ENCODE data around the gene XYLT2. TPM values are rescaled to one million over a fixed set of nuclear protein-coding genes. Genes with fewer than 3 reads are reported as not detected.

Gene XYLT2
- total RNA-seq, 2 experiments from 2014 or later: 21.1 to 21.8 TPM

DNA sequence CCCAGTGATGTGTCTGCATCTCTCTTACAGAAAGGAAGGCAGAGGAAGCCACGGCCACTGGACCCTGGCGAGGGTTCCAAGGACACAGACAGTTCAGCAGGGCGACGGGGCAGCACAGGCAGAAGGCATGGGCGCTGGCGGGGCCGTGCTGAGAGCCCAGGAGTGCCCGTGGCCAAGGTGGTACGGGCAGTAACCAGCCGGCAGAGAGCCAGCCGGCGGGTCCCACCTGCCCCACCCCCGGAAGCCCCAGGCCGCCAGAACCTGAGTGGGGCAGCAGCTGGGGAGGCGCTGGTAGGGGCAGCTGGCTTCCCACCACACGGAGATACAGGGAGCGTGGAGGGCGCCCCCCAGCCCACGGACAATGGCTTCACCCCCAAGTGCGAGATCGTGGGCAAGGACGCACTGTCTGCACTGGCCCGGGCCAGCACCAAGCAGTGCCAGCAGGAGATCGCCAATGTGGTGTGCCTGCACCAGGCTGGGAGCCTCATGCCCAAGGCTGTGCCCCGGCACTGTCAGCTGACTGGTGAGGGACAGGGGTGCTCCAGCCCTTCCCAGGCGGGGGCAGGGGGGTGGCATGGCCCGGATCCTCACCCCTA lies 7.8 kb downstream of the XYLT2 start:
- intact Hi-C loops (cut with micrococcal nuclease): no loop called here
- H3K9me3 Mint-ChIP-seq: no peaks in the 10 kb centered on the region
- no peak overlapping the region for H3K4me3 Mint-ChIP-seq
- no peaks in the 10 kb centered on the region for H3K27me3 Mint-ChIP-seq (ENCODE audit: low read depth)
- peaks cover 5% of the 10 kb centered on the region for H3K36me3 Mint-ChIP-seq (ENCODE audit: low read depth)
- H3K4me1 Mint-ChIP-seq (ENCODE audit: low read depth): peaks cover 6% of the 10 kb centered on the region
- CTCF ChIA-PET: no interaction called here
- no peak for DNase-seq
- H3K27ac Mint-ChIP-seq: no peak overlapping the region

DNA sequence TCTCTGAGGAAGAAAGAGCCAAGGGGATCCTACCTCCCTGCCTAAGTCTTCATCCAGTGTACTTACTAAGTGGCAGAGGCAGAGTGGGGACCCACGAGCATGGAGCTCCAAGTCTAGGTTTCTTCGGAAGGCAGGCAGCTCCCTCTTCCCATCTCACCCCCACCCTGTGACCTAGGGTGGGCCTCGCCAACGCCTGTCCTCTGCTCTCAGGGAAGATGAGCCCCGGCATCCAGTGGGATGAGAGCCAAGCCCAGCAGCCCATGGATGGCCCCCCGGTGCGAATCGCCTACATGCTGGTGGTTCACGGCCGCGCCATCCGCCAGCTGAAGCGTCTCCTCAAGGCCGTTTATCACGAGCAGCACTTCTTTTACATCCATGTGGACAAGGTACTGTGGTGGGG lies 8.3 kb downstream of the XYLT2 start:
- H3K9me3 Mint-ChIP-seq: no peaks in the 10 kb centered on the region
- CTCF ChIA-PET: interaction anchor here (0.6 kb wide), 1 partner anchor 376 kb away, joined by 4 read pairs; no protein-coding TSS in a partner anchor
- intact Hi-C loops (cut with micrococcal nuclease): no loop called here
- no peak overlapping the region for H3K27ac Mint-ChIP-seq
- DNase-seq: no peak
- H3K27me3 Mint-ChIP-seq (ENCODE audit: low read depth): no peaks in the 10 kb centered on the region
- H3K4me1 Mint-ChIP-seq (ENCODE audit: low read depth): peaks cover 2% of the 10 kb centered on the region
- peaks cover 7% of the 10 kb centered on the region for H3K36me3 Mint-ChIP-seq (ENCODE audit: low read depth)
- no peak overlapping the region for H3K4me3 Mint-ChIP-seq

DNA sequence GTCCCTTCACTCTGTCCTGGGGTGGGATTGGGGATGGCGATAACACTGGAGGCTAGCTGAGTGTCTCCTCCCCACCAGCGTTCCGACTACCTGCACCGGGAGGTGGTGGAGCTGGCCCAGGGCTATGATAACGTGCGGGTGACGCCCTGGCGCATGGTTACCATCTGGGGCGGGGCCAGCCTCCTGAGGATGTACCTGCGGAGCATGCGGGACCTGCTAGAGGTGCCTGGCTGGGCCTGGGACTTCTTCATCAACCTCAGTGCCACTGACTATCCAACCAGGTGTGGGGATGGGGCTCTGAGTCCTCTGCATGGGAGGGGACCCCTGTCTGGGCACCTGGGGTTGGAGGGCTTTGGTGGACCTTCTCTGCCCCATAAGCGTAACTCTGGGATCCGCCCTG lies 8.8 kb downstream of the XYLT2 start:
- intact Hi-C loops (cut with micrococcal nuclease): no loop called here
- H3K4me3 Mint-ChIP-seq: no peak overlapping the region
- CTCF ChIA-PET: interaction anchor here (0.6 kb wide), 1 partner anchor 376 kb away, joined by 4 read pairs; no protein-coding TSS in a partner anchor
- H3K4me1 Mint-ChIP-seq (ENCODE audit: low read depth): peaks cover 2% of the 10 kb centered on the region
- H3K36me3 Mint-ChIP-seq (ENCODE audit: low read depth): peaks cover 8% of the 10 kb centered on the region
- no peak for DNase-seq
- H3K27me3 Mint-ChIP-seq (ENCODE audit: low read depth): no peaks in the 10 kb centered on the region
- no peaks in the 10 kb centered on the region for H3K9me3 Mint-ChIP-seq
- H3K27ac Mint-ChIP-seq: no peak overlapping the region

DNA sequence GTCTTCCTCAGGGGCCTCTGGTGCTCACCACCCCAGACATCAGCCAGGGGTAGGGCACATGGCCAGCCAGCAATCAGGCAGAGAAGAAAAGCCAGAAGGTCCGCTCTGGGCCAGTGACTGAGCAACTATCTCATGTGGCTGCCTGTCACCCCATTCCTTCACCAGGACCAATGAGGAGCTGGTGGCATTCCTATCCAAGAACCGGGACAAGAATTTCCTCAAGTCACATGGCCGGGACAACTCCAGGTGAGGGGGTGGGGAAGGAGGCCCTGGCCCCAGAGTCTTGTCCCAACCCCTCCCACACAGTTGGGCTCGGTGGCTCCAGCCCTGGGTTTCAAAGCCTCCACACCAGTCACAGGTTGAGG lies 9.4 kb downstream of the XYLT2 start:
- Mint-ChIP-seq H3K36me3 (ENCODE audit: low read depth) (peaks cover 8% of the 10 kb centered on the region), H3K9me3 (no peaks in the 10 kb centered on the region), H3K27ac (no peak overlapping the region), H3K4me1 (ENCODE audit: low read depth) (peaks cover 2% of the 10 kb centered on the region), H3K4me3 (no peak overlapping the region), H3K27me3 (ENCODE audit: low read depth) (no peaks in the 10 kb centered on the region)
- no peak for DNase-seq
- intact Hi-C loops (cut with micrococcal nuclease): no loop called here
- CTCF ChIA-PET: interaction anchor here (0.6 kb wide), 1 partner anchor 39 kb away, joined by 4 read pairs; no protein-coding TSS in a partner anchor

DNA sequence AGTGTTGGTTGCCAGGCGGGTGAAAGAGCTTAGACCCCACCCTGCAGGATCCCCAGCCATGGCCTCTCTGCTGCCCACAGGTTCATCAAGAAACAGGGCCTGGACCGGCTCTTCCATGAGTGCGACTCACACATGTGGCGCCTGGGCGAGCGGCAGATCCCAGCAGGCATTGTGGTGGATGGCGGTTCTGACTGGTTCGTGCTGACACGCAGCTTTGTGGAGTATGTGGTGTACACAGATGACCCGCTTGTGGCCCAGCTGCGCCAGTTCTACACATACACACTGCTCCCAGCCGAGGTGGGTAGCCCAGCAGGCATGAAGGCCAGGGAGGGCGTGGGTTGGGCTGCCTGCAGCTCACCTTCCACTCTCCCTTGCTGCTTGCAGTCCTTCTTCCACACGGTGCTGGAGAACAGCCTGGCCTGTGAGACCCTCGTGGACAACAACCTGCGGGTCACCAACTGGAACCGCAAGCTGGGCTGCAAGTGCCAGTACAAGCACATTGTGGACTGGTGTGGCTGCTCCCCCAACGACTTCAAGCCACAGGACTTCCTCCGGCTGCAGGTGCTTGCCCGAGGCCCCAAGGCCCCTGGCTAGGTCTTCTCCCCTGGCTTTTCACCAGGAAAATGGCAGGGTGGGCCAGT lies 9.9 kb downstream of the XYLT2 start:
- CTCF ChIA-PET: interaction anchor here (0.6 kb wide), 1 partner anchor 39 kb away, joined by 4 read pairs; no protein-coding TSS in a partner anchor
- H3K4me1 Mint-ChIP-seq (ENCODE audit: low read depth): peaks cover 2% of the 10 kb centered on the region
- H3K4me3 Mint-ChIP-seq: no peak overlapping the region
- H3K9me3 Mint-ChIP-seq: no peaks in the 10 kb centered on the region
- no peak overlapping the region for H3K27ac Mint-ChIP-seq
- H3K27me3 Mint-ChIP-seq (ENCODE audit: low read depth): no peaks in the 10 kb centered on the region
- intact Hi-C loops (cut with micrococcal nuclease): no loop called here
- H3K36me3 Mint-ChIP-seq (ENCODE audit: low read depth): peaks cover 10% of the 10 kb centered on the region
- DNase-seq: no peak

DNA sequence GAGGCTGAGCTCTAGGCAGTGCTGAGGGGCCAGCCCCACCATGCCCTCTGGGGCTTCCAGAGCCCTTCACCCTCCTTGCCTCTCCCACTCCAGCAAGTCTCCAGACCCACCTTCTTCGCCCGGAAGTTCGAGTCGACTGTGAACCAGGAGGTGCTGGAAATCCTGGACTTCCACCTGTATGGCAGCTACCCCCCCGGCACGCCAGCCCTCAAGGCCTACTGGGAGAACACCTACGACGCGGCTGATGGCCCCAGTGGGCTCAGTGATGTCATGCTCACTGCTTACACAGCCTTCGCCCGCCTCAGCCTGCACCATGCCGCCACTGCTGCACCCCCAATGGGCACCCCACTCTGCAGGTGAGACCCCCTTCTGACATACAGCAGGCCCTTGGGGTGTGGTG lies 10.5 kb downstream of the XYLT2 start:
- no peak overlapping the region for H3K4me3 Mint-ChIP-seq
- DNase-seq: no peak
- H3K36me3 Mint-ChIP-seq (ENCODE audit: low read depth): peaks cover 10% of the 10 kb centered on the region
- H3K27ac Mint-ChIP-seq: no peak overlapping the region
- H3K9me3 Mint-ChIP-seq: no peaks in the 10 kb centered on the region
- peaks cover 2% of the 10 kb centered on the region for H3K4me1 Mint-ChIP-seq (ENCODE audit: low read depth)
- CTCF ChIA-PET: no interaction called here
- intact Hi-C loops (cut with micrococcal nuclease): no loop called here
- H3K27me3 Mint-ChIP-seq (ENCODE audit: low read depth): no peaks in the 10 kb centered on the region

DNA sequence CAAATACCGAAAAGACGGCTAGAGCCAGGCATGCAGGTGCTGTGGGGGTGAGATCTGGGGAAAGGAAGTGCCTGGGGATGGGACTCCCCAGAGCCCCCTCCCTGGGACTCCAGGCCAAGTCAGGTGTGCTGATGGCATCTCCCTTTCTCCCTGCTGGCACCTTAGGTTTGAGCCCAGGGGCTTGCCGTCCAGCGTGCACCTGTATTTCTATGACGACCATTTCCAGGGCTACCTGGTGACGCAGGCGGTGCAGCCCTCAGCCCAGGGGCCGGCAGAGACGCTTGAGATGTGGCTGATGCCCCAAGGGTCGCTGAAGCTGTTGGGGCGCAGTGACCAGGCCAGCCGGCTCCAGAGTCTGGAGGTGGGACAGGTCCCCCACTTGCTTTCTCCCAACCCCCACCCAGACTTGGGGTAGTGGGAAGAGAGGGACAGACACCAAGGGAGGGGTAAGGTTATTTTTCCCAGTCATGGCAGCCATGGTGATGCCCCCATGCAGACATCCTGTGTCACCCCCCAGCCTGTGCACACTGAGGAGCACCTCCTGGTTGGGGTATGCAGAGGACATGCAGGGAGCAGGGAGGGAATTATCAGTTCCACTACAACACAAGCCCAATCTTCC lies 11.1 kb downstream of the XYLT2 start:
- Mint-ChIP-seq H3K4me3 (no peak overlapping the region), H3K27ac (peak overlapping the region; percentile 46), H3K4me1 (ENCODE audit: low read depth) (peaks cover 2% of the 10 kb centered on the region), H3K36me3 (ENCODE audit: low read depth) (peaks cover 10% of the 10 kb centered on the region), H3K9me3 (no peaks in the 10 kb centered on the region), H3K27me3 (ENCODE audit: low read depth) (no peaks in the 10 kb centered on the region)
- CTCF ChIA-PET: no interaction called here
- peak; percentile 3 for DNase-seq
- intact Hi-C loops (cut with micrococcal nuclease): no loop called here

DNA sequence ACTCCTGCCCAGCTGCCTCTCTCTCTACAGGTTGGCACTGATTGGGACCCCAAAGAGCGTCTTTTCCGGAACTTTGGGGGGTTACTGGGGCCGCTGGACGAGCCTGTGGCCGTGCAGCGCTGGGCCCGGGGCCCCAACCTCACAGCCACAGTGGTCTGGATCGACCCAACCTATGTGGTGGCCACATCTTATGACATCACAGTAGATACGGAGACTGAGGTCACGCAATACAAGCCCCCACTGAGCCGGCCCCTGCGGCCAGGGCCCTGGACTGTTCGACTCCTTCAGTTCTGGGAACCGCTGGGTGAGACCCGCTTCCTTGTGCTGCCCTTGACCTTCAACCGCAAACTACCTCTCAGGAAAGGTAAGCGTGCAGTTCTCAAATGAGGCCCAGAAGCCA lies 12.3 kb downstream of the XYLT2 start:
- Mint-ChIP-seq H3K4me1 (ENCODE audit: low read depth) (peaks cover 9% of the 10 kb centered on the region), H3K36me3 (ENCODE audit: low read depth) (peaks cover 10% of the 10 kb centered on the region), H3K9me3 (no peaks in the 10 kb centered on the region), H3K27ac (no peak overlapping the region), H3K4me3 (no peak overlapping the region), H3K27me3 (ENCODE audit: low read depth) (no peaks in the 10 kb centered on the region)
- CTCF ChIA-PET: interaction anchor here (0.7 kb wide), 1 partner anchor 114 kb away, joined by 3 read pairs; no protein-coding TSS in a partner anchor
- DNase-seq: no peak
- intact Hi-C loops (cut with micrococcal nuclease): no loop called here

DNA sequence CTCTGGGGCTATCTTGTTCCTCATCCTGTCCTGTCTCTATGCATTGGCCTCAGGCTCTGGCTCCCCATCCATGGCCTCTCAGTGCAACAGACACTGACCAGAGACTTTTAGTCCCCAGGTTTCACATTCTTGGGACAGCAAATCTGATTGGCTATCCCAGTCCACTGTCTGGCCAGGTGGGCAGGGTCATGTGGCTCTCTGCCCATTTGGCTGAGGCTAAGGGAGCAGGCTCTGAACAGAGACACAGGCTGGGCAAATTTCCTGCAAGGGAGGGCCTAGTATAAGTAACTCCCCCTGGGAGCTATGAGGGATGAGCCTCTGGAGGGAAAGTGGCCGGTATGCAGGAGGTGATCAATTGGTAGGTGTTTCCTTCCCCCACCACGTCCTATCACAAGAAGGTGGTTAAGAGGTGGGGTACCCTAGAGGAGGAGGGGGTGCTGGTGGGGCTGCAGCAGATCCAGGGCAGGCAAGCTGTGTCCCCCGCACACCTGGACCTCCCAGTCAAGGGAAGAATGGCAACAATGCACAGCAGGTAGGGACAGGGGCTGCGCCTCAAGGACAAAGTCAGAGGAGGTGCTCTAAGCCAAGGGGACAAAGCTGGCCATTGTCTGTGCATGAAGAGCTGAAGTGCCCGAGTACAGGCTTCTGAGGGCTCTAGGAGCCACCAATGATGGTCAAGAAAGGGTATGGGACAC lies 13.2 kb downstream of the XYLT2 start:
- intact Hi-C loops (cut with micrococcal nuclease): no loop called here
- no peak for DNase-seq
- CTCF ChIA-PET: interaction anchor here (5.6 kb wide), 1 partner anchor 14 kb away, joined by 44 read pairs; the partner anchor contains the start of genes EME1 and MRPL27
- Mint-ChIP-seq H3K4me1 (ENCODE audit: low read depth) (peaks cover 9% of the 10 kb centered on the region), H3K36me3 (ENCODE audit: low read depth) (peaks cover 10% of the 10 kb centered on the region), H3K27me3 (ENCODE audit: low read depth) (no peaks in the 10 kb centered on the region), H3K4me3 (no peak overlapping the region), H3K9me3 (no peaks in the 10 kb centered on the region), H3K27ac (no peak overlapping the region)

DNA sequence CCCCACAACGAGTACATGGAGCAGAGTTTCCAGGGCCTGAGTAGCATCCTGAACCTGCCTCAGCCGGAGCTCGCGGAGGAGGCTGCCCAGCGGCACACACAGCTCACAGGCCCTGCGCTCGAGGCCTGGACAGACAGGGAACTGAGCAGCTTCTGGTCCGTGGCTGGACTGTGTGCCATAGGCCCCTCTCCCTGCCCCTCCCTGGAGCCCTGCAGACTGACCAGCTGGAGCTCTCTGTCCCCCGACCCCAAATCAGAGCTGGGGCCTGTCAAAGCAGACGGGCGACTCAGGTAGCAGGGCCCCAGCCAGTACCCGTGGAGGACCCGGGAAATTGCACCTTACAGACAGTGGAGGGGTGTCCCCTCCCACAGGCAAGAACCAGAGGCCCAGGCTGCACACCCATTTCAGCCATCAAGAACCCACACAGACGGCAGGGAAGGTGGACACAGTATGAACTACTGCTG lies 14.1 kb downstream of the XYLT2 start:
- H3K9me3 Mint-ChIP-seq: no peaks in the 10 kb centered on the region
- no peaks in the 10 kb centered on the region for H3K27me3 Mint-ChIP-seq (ENCODE audit: low read depth)
- H3K4me1 Mint-ChIP-seq (ENCODE audit: low read depth): peaks cover 9% of the 10 kb centered on the region
- H3K4me3 Mint-ChIP-seq: no peak overlapping the region
- H3K27ac Mint-ChIP-seq: no peak overlapping the region
- intact Hi-C loops (cut with micrococcal nuclease): loop anchor here (5.0 kb wide), 1 partner anchor 37 kb away; the partner anchor contains the start of gene LRRC59
- CTCF ChIA-PET: interaction anchor here (2.7 to 5.6 kb wide), 3 partner anchors 13 to 29 kb away, joined by 11 to 44 read pairs (median 34); partner anchors contain the start of genes EME1, MRPL27 and XYLT2
- peaks cover 9% of the 10 kb centered on the region for H3K36me3 Mint-ChIP-seq (ENCODE audit: low read depth)
- peak; percentile 2 for DNase-seq

DNA sequence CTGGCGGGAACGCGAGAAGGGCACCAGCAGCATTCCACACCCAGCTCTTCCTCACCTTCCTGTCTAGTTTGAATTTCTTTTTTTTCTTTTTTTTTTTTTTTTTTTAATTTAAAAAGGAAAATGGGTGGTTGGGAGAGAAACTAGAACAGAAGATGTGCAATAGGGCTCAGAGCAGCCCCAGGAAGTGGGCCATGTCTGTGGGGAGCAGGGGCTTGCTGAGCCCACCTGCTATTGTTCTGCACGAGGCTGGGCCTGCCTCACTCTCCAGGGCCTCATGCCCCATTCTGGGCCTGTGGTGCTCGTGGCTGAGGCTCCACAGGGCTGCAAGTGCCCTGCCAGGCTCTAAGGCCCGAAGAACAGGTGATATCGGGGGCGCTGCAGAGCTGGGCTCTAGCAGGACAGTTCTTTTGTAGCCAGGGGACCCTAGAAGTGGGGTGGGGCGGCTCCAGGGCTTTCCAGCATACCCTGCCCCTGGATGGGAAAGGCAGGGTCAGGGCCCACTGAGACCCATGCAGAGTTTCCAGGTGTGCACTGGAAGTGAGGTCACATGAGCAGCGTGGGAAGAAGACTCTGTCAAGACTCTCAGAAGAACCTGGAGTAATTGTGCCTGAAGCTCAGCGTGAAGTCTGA lies 14.7 kb downstream of the XYLT2 start:
- H3K4me3 Mint-ChIP-seq: no peak overlapping the region
- peaks cover 9% of the 10 kb centered on the region for H3K4me1 Mint-ChIP-seq (ENCODE audit: low read depth)
- CTCF ChIA-PET: interaction anchor here (2.3 to 5.6 kb wide), 7 partner anchors 9 to 37 kb away, joined by 6 to 56 read pairs (median 21); partner anchors contain the start of genes EME1, LRRC59, MRPL27 and XYLT2
- DNase-seq: peak; percentile 2
- H3K27ac Mint-ChIP-seq: no peak overlapping the region
- H3K9me3 Mint-ChIP-seq: no peaks in the 10 kb centered on the region
- H3K27me3 Mint-ChIP-seq (ENCODE audit: low read depth): no peaks in the 10 kb centered on the region
- intact Hi-C loops (cut with micrococcal nuclease): loop anchor here (5.0 kb wide), 1 partner anchor 37 kb away; the partner anchor contains the start of gene LRRC59
- H3K36me3 Mint-ChIP-seq (ENCODE audit: low read depth): peaks cover 9% of the 10 kb centered on the region
